ENCODE data around the gene HOXC10.

HOXC10 gene

DNA sequence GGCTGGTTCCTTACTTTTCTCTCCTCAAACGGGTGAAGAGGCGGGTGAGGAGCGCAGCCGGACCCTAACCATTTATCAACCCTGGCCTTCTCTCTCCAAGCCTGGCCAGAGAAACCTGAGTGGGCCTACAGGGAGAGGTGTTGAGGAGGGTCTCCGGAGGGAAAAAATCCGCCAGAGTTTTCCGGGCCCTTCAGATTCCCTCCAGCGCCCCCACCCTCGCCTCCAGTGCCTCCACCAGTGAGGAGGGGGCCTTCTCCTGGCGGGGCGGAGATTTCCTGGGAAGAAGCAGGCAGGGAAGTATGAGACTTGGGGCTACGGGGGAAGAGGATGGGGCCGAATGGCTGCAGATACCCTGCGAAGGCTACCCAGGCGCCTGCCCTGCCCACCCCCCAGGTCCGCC is 46.5 kb downstream of the HOXC10 start:
- Histone ChIP-seq H3K4me1 (ENCODE audit: insufficient read depth, low read length) (no peaks in the 10 kb centered on the region), H2AFZ (ENCODE audit: low read depth, low read length) (no peak overlapping the region), H3K36me3 (ENCODE audit: insufficient read depth, low read length) (no peaks in the 10 kb centered on the region), H3K27me3 (ENCODE audit: insufficient read depth, low read length) (peaks cover 94% of the 10 kb centered on the region), H3K4me3 (ENCODE audit: low read length) (no peak overlapping the region), H3K9me3 (ENCODE audit: low read length) (peaks cover 2% of the 10 kb centered on the region)

- H3K4me3 ChIP-seq (ENCODE audit: low read length) = no peak overlapping the region
- no peak overlapping the region for H2AFZ ChIP-seq (ENCODE audit: low read depth, low read length)
- H3K27me3 ChIP-seq (ENCODE audit: insufficient read depth, low read length) = peaks cover 95% of the 10 kb centered on the region
- H3K36me3 ChIP-seq (ENCODE audit: insufficient read depth, low read length) = no peaks in the 10 kb centered on the region
- peaks cover 2% of the 10 kb centered on the region for H3K9me3 ChIP-seq (ENCODE audit: low read length)
- no peaks in the 10 kb centered on the region for H3K4me1 ChIP-seq (ENCODE audit: insufficient read depth, low read length)
Measured at GRCh38 chr12:54032086-54032619, 47.2 kb downstream of the HOXC10 start.

GRCh38 chr12:54032627-54033100 is 47.7 kb downstream of the HOXC10 start, which contains the start of gene HOXC5:
TSS of gene HOXC5 (plus strand) at chr12:54033050. CDS start at chr12:54033123, 73 bp downstream.
- Histone ChIP-seq H3K9me3 (ENCODE audit: low read length) (peaks cover 2% of the 10 kb centered on the region), H3K27me3 (ENCODE audit: insufficient read depth, low read length) (peaks cover 95% of the 10 kb centered on the region), H3K4me1 (ENCODE audit: insufficient read depth, low read length) (no peaks in the 10 kb centered on the region), H3K4me3 (ENCODE audit: low read length) (no peak within 1 kb of the TSS), H2AFZ (ENCODE audit: low read depth, low read length) (no peak within 1 kb of the TSS), H3K36me3 (ENCODE audit: insufficient read depth, low read length) (no peaks in the 10 kb centered on the region)

GRCh38 chr12:54033106-54033979 is 48.4 kb downstream of the HOXC10 start:
- Histone ChIP-seq H3K4me3 (ENCODE audit: low read length) (no peak overlapping the region), H3K27me3 (ENCODE audit: insufficient read depth, low read length) (peaks cover 95% of the 10 kb centered on the region), H3K36me3 (ENCODE audit: insufficient read depth, low read length) (no peaks in the 10 kb centered on the region), H3K4me1 (ENCODE audit: insufficient read depth, low read length) (no peaks in the 10 kb centered on the region), H2AFZ (ENCODE audit: low read depth, low read length) (no peak overlapping the region), H3K9me3 (ENCODE audit: low read length) (peaks cover 2% of the 10 kb centered on the region)

- Histone ChIP-seq H3K4me1 (ENCODE audit: insufficient read depth, low read length) (no peaks in the 10 kb centered on the region), H3K4me3 (ENCODE audit: low read length) (no peak overlapping the region)
Measured at GRCh38 chr12:54033980-54034784, 49.2 kb downstream of the HOXC10 start.

GRCh38 chr12:54034785-54035310 is 49.9 kb downstream of the HOXC10 start:
- peaks cover 96% of the 10 kb centered on the region for H3K27me3 ChIP-seq (ENCODE audit: insufficient read depth, low read length)
- no peak overlapping the region for H2AFZ ChIP-seq (ENCODE audit: low read depth, low read length)
- H3K4me3 ChIP-seq (ENCODE audit: low read length) = no peak overlapping the region
- no peaks in the 10 kb centered on the region for H3K4me1 ChIP-seq (ENCODE audit: insufficient read depth, low read length)
- peaks cover 2% of the 10 kb centered on the region for H3K9me3 ChIP-seq (ENCODE audit: low read length)
- no peaks in the 10 kb centered on the region for H3K36me3 ChIP-seq (ENCODE audit: insufficient read depth, low read length)

More at GRCh38 chr12:54033980-54034784, 49.2 kb downstream of the HOXC10 start:
- H3K27me3 ChIP-seq (ENCODE audit: insufficient read depth, low read length) = peaks cover 96% of the 10 kb centered on the region
- peaks cover 2% of the 10 kb centered on the region for H3K9me3 ChIP-seq (ENCODE audit: low read length)
- H2AFZ ChIP-seq (ENCODE audit: low read depth, low read length) = no peak overlapping the region
- H3K36me3 ChIP-seq (ENCODE audit: insufficient read depth, low read length) = no peaks in the 10 kb centered on the region

GRCh38 chr12:54035568-54036264 is 50.8 kb downstream of the HOXC10 start:
- Histone ChIP-seq H3K4me1 (ENCODE audit: insufficient read depth, low read length) (no peaks in the 10 kb centered on the region), H3K4me3 (ENCODE audit: low read length) (no peak overlapping the region), H3K36me3 (ENCODE audit: insufficient read depth, low read length) (no peaks in the 10 kb centered on the region), H3K9me3 (ENCODE audit: low read length) (peaks cover 2% of the 10 kb centered on the region), H2AFZ (ENCODE audit: low read depth, low read length) (no peak overlapping the region), H3K27me3 (ENCODE audit: insufficient read depth, low read length) (peaks cover 97% of the 10 kb centered on the region)

GRCh38 chr12:54036620-54037359 is 51.8 kb downstream of the HOXC10 start:
- Histone ChIP-seq H3K4me1 (ENCODE audit: insufficient read depth, low read length) (no peaks in the 10 kb centered on the region), H3K27me3 (ENCODE audit: insufficient read depth, low read length) (peaks cover 96% of the 10 kb centered on the region)

GRCh38 chr12:54037360-54038283 is 52.7 kb downstream of the HOXC10 start:
- no peaks in the 10 kb centered on the region for H3K36me3 ChIP-seq (ENCODE audit: insufficient read depth, low read length)
- H2AFZ ChIP-seq (ENCODE audit: low read depth, low read length) = no peak overlapping the region
- H3K27me3 ChIP-seq (ENCODE audit: insufficient read depth, low read length) = peaks cover 94% of the 10 kb centered on the region
- H3K9me3 ChIP-seq (ENCODE audit: low read length) = peaks cover 2% of the 10 kb centered on the region
- H3K4me3 ChIP-seq (ENCODE audit: low read length) = no peak overlapping the region
- no peaks in the 10 kb centered on the region for H3K4me1 ChIP-seq (ENCODE audit: insufficient read depth, low read length)

More at GRCh38 chr12:54036620-54037359, 51.8 kb downstream of the HOXC10 start:
- Histone ChIP-seq H3K9me3 (ENCODE audit: low read length) (peaks cover 2% of the 10 kb centered on the region), H3K4me3 (ENCODE audit: low read length) (no peak overlapping the region), H3K36me3 (ENCODE audit: insufficient read depth, low read length) (no peaks in the 10 kb centered on the region), H2AFZ (ENCODE audit: low read depth, low read length) (no peak overlapping the region)

GRCh38 chr12:54038284-54038870 is 53.4 kb downstream of the HOXC10 start:
- Histone ChIP-seq H3K27me3 (ENCODE audit: insufficient read depth, low read length) (peaks cover 94% of the 10 kb centered on the region), H3K4me1 (ENCODE audit: insufficient read depth, low read length) (no peaks in the 10 kb centered on the region), H2AFZ (ENCODE audit: low read depth, low read length) (no peak overlapping the region), H3K9me3 (ENCODE audit: low read length) (no peaks in the 10 kb centered on the region), H3K36me3 (ENCODE audit: insufficient read depth, low read length) (no peaks in the 10 kb centered on the region), H3K4me3 (ENCODE audit: low read length) (no peak overlapping the region)

DNA sequence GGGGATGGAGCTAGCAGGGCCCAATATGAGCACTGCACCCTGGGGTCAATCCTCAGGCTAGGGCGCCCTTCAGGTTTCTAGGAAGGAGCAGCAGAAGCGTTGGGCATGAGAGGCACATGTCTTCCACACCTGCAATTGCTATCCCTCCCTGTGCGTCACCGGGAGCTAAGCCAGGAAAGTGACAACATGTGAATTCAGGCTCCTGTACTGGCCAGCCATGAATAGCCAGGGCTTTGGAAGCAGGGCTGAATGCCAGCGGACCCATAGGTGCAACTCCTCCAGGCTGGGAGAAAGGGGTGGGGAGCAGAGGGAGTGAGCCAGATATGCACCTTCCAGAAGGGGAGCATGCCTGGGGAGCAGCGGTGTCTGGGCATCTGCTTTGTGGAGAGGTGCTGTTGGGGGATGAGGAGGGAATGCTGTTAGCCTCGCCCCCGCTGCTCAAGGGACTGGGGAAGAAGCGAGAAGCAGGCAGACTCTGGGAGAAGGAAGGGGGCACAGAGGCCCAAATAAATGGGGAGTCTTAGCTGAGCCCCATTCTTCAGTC is 54.0 kb downstream of the HOXC10 start:
- Histone ChIP-seq H3K4me1 (ENCODE audit: insufficient read depth, low read length) (no peaks in the 10 kb centered on the region), H3K27me3 (ENCODE audit: insufficient read depth, low read length) (peaks cover 97% of the 10 kb centered on the region), H3K9me3 (ENCODE audit: low read length) (no peaks in the 10 kb centered on the region), H3K36me3 (ENCODE audit: insufficient read depth, low read length) (no peaks in the 10 kb centered on the region), H3K4me3 (ENCODE audit: low read length) (no peak overlapping the region), H2AFZ (ENCODE audit: low read depth, low read length) (no peak overlapping the region)
